Loucy (cell line): ENCODE results near the gene KIF7.

Source experiments
- H2AFZ ChIP-seq: fragments of 200-600 bp; sonication (generic); 2 replicates; pipeline ENCODE4 v1.6.0; 2016; ENCODE audit warnings: antibody characterized with exemption, mild to moderate bottlenecking, low read length, moderate library complexity
- H3F3A ChIP-seq: fragments of 200-600 bp; 2 replicates; pipeline ENCODE4 v1.6.0; 2016; ENCODE audit warnings: antibody characterized with exemption, low read depth, mild to moderate bottlenecking
- H3K27me3 ChIP-seq: fragments of 200-600 bp; sonication (generic); 2 replicates; pipeline ENCODE4 v1.6.1; 2014; ENCODE audit warnings: low read length, mild to moderate bottlenecking; ENCODE audit not compliant: insufficient read depth, poor library complexity, severe bottlenecking
- H3K36me3 ChIP-seq: fragments of 200-600 bp; sonication (generic); 2 replicates; pipeline ENCODE4 v1.6.1; 2016; ENCODE audit warnings: low read length; ENCODE audit not compliant: insufficient read depth
- H3K4me1 ChIP-seq: fragments of 200-600 bp; sonication (generic); 2 replicates; pipeline ENCODE4 v1.5.1; 2014; ENCODE audit warnings: low read length, mild to moderate bottlenecking; ENCODE audit not compliant: insufficient read depth, poor library complexity, severe bottlenecking
- H3K4me2 ChIP-seq: fragments of 200-600 bp; sonication (generic); 2 replicates; pipeline ENCODE4 v1.6.0; 2014; ENCODE audit warnings: antibody characterized with exemption, low read length, low read depth, mild to moderate bottlenecking; ENCODE audit not compliant: poor library complexity, severe bottlenecking
- H3K4me3 ChIP-seq: fragments of 200-600 bp; sonication (generic); 2 replicates; pipeline ENCODE4 v1.5.1; 2014; ENCODE audit warnings: low read length, mild to moderate bottlenecking, mixed read lengths; ENCODE audit not compliant: poor library complexity, severe bottlenecking
- H3K79me2 ChIP-seq: fragments of 200-600 bp; sonication (generic); 2 replicates; pipeline ENCODE4 v1.6.1; 2014; ENCODE audit warnings: low read length; ENCODE audit not compliant: insufficient read depth
- H3K9ac ChIP-seq: fragments of 200-600 bp; sonication (generic); 2 replicates; pipeline ENCODE4 v1.6.0; 2014; ENCODE audit warnings: mild to moderate bottlenecking, low read depth, low read length, moderate library complexity; ENCODE audit not compliant: poor library complexity, severe bottlenecking
- H3K9me2 ChIP-seq: fragments of 200-600 bp; sonication (generic); replicated peaks from 2 replicates; pipeline ENCODE4 v1.6.1; 2016; ENCODE audit warnings: low read depth, low read length, mixed read lengths
- H3K9me3 ChIP-seq: fragments of 200-600 bp; sonication (generic); 2 replicates; pipeline ENCODE4 v1.6.1; 2014; ENCODE audit warnings: mild to moderate bottlenecking, antibody characterized with exemption, low read length, low read depth; ENCODE audit not compliant: insufficient read depth
- H4K20me1 ChIP-seq: fragments of 200-600 bp; sonication (generic); 2 replicates; pipeline ENCODE4 v1.6.0; 2014; ENCODE audit warnings: antibody characterized with exemption, low read length, mild to moderate bottlenecking; ENCODE audit not compliant: insufficient read depth, poor library complexity, severe bottlenecking
- CTCF ChIP-seq: fragments of 200-600 bp; sonication (generic); conservative IDR thresholded peaks from 2 replicates; pipeline ENCODE4 v1.5.1; 2014; ENCODE audit warnings: mild to moderate bottlenecking, antibody characterized with exemption, low read length
- EZH2phosphoT487 ChIP-seq: fragments of 200-600 bp; IDR thresholded peaks from 2 replicates; pipeline ENCODE4 v1.6.1; 2018; ENCODE audit warnings: antibody characterized with exemption, mild to moderate bottlenecking, moderate library complexity, borderline replicate concordance

KIF7 gene

GRCh38 chr15:89675606-89676005 is 20.3 kb upstream of the KIF7 start:
- Histone ChIP-seq H3K36me3 (no peaks in the 10 kb centered on the region), H3K9me2 (no peaks in the 10 kb centered on the region), H3K9ac (no peak overlapping the region), H3K27me3 (no peaks in the 10 kb centered on the region), H3K4me3 (no peak overlapping the region), H4K20me1 (no peaks in the 10 kb centered on the region), H3K4me1 (peaks cover 4% of the 10 kb centered on the region), H3F3A (no peaks in the 10 kb centered on the region), H3K9me3 (no peaks in the 10 kb centered on the region), H2AFZ (no peak overlapping the region), H3K79me2 (no peaks in the 10 kb centered on the region), H3K4me2 (no peak overlapping the region)
- TF ChIP-seq EZH2phosphoT487 (no peak), CTCF (no peak)

- peaks cover 4% of the 10 kb centered on the region for H3K4me1 ChIP-seq
- TF ChIP-seq CTCF (no peak), EZH2phosphoT487 (no peak)
- no peaks in the 10 kb centered on the region for H3K9me2 ChIP-seq
- no peaks in the 10 kb centered on the region for H3K27me3 ChIP-seq
- no peaks in the 10 kb centered on the region for H3F3A ChIP-seq
- no peaks in the 10 kb centered on the region for H3K79me2 ChIP-seq
- no peaks in the 10 kb centered on the region for H3K9me3 ChIP-seq
- H3K4me3 ChIP-seq, result no peak overlapping the region
- H4K20me1 ChIP-seq, result no peaks in the 10 kb centered on the region
- no peaks in the 10 kb centered on the region for H3K36me3 ChIP-seq
- no peak overlapping the region for H2AFZ ChIP-seq
- H3K9ac ChIP-seq, result no peak overlapping the region
- no peak overlapping the region for H3K4me2 ChIP-seq
These were observed 19.3 kb upstream of the KIF7 start for GRCh38 chr15:89674526-89674925.

- H3K4me3 ChIP-seq, result no peak overlapping the region
- no peaks in the 10 kb centered on the region for H3K79me2 ChIP-seq
- no peak overlapping the region for H3K4me2 ChIP-seq
- no peaks in the 10 kb centered on the region for H4K20me1 ChIP-seq
- H2AFZ ChIP-seq, result no peak overlapping the region
- H3F3A ChIP-seq, result no peaks in the 10 kb centered on the region
- no peaks in the 10 kb centered on the region for H3K27me3 ChIP-seq
- H3K36me3 ChIP-seq, result no peaks in the 10 kb centered on the region
- H3K9me3 ChIP-seq, result no peaks in the 10 kb centered on the region
- H3K9ac ChIP-seq, result no peak overlapping the region
- no peaks in the 10 kb centered on the region for H3K9me2 ChIP-seq
- peak; percentile 67 for TF ChIP-seq CTCF
- no peak for TF ChIP-seq EZH2phosphoT487
- peaks cover 4% of the 10 kb centered on the region for H3K4me1 ChIP-seq
These were observed 17.9 kb upstream of the KIF7 start for GRCh38 chr15:89673165-89673512.
